ENCODE data around the gene OSBPL3.
A peak's percentile ranks its signal among the peaks of the same experiment; 100 is the strongest.

GRCh38 chr7:24971333-24972165, 8.4 kb downstream of the OSBPL3 start:
- TF ChIP-seq CTCF (IDR thresholded peaks at IDR 0.05; ENCODE audit: extremely low read depth in 1 of 2, insufficient read depth in 1 of 2, low read depth in 1 of 2, low read length in 2 of 2): no peak
- no peak for TF ChIP-seq POLR2A (IDR thresholded peaks at IDR 0.05; ENCODE audit: low read depth, low read length)
- no peak for TF ChIP-seq EZH2 (IDR thresholded peaks at IDR 0.05; ENCODE audit: borderline replicate concordance, low read depth, low read length, severe bottlenecking)
- TF ChIP-seq POLR2AphosphoS5 (IDR thresholded peaks at IDR 0.05; ENCODE audit: insufficient read depth, low read depth, low read length): peak; percentile 23
- TF ChIP-seq GATA2 (IDR thresholded peaks at IDR 0.05; ENCODE audit: insufficient read depth, insufficient read length, low read depth, low read length): peak; percentile 65
- TF ChIP-seq MAX (IDR thresholded peaks at IDR 0.05; ENCODE audit: insufficient read depth, insufficient read length): no peak

Data from endothelial cell of umbilical vein (primary cell).